CD4-positive, CD25-positive, alpha-beta regulatory T cell (primary cell): ENCODE data around the gene GAA. TPM values are rescaled to one million over a fixed set of nuclear protein-coding genes. Genes with fewer than 3 reads are reported as not detected.
"Not testable (repeated sequence)": the region's sequence is repeated elsewhere in the genome, so short reads cannot be mapped to it uniquely, and the experiment has no call there.

Experiments
- ATAC-seq, 2 donors: fragments of 150-1000 bp; cut with Tn5 transposase; one replicate each; pipeline ENCODE4 v1.10.0; 2021; ENCODE audit warnings: low read depth in 2 of 2, moderate number of reproducible peaks in 2 of 2, moderate library complexity in 1 of 2
- DNase-seq, 3 donors: peaks; one replicate each; pipeline versions ENCODE4 v3.0.0 to v3.0.0-alpha.2; 2012 to 2022; ENCODE audit warnings: mixed read lengths in 1 of 3
- H3K27ac ChIP-seq: one replicate; pipeline ENCODE4 v1.7.0; 2013; ENCODE audit warnings: mild to moderate bottlenecking, low read length; ENCODE audit not compliant: insufficient read depth, poor library complexity, severe bottlenecking
- H3K27me3 ChIP-seq: one replicate; pipeline ENCODE4 v1.7.0; 2013; ENCODE audit warnings: low read length; ENCODE audit not compliant: control insufficient read depth, insufficient read depth
- H3K36me3 ChIP-seq: one replicate; pipeline ENCODE4 v1.7.0; 2013; ENCODE audit warnings: mild to moderate bottlenecking, low read length, moderate library complexity; ENCODE audit not compliant: control insufficient read depth, insufficient read depth
- H3K4me1 ChIP-seq: 2 replicates; pipeline ENCODE4 v1.7.0; 2013; ENCODE audit warnings: mild to moderate bottlenecking, low read length; ENCODE audit not compliant: insufficient read depth, control insufficient read depth, poor library complexity, severe bottlenecking
- H3K4me3 ChIP-seq: one replicate; pipeline ENCODE4 v1.7.0; 2013; ENCODE audit warnings: low read depth, mild to moderate bottlenecking, low read length, moderate library complexity
- H3K9me3 ChIP-seq, 2 experiments: 1 replicate in 1 of 2; 2 replicates in 1 of 2; pipeline ENCODE4 v1.7.0; 2013; ENCODE audit warnings: low read length in 2 of 2, mild to moderate bottlenecking in 1 of 2, moderate library complexity in 1 of 2; ENCODE audit not compliant: control insufficient read depth in 2 of 2
- H3K27ac Mint-ChIP-seq, 3 donors: one replicate each; pipeline ENCODE4 v1.8.0; 2020 to 2022; ENCODE audit warnings: mild to moderate bottlenecking in 3 of 3, mixed read lengths in 3 of 3, moderate library complexity in 2 of 3
- H3K27me3 Mint-ChIP-seq: one replicate; pipeline ENCODE4 v1.8.0; 2022; ENCODE audit warnings: mild to moderate bottlenecking, mixed read lengths
- H3K36me3 Mint-ChIP-seq: one replicate; pipeline ENCODE4 v1.8.0; 2020; ENCODE audit warnings: mixed read lengths
- H3K4me1 Mint-ChIP-seq, 4 donors: one replicate each; pipeline ENCODE4 v1.8.0; 2020 to 2022; ENCODE audit warnings: mixed read lengths in 4 of 4, mild to moderate bottlenecking in 1 of 4
- H3K4me3 Mint-ChIP-seq, 4 donors: one replicate each; pipeline ENCODE4 v1.8.0; 2020 to 2022; ENCODE audit warnings: mild to moderate bottlenecking in 4 of 4, mixed read lengths in 4 of 4, moderate library complexity in 3 of 4
- H3K9me3 Mint-ChIP-seq, 7 donors: one replicate each; pipeline ENCODE4 v1.8.0; 2020 to 2022; ENCODE audit warnings: mixed read lengths in 7 of 7, mild to moderate bottlenecking in 3 of 7, moderate library complexity in 2 of 7
- polyA plus RNA-seq, 4 donors: library from polyadenylated mRNA; unstranded; fragments of 300-500 nt; fragmentation: Illumina TruSeq; gene quantifications; one replicate each; pipeline ENCODE4 v1.2.3, GENCODE V29; 2021
- total RNA-seq: library from RNA; stranded (reverse); gene quantifications from one replicate; pipeline ENCODE4 v1.2.3, GENCODE V29; 2022

The GAA gene
- total and polyA plus RNA-seq, 5 donors from 2014 or later = 9.8 to 22.0 (median 11.6) TPM

GRCh38 chr17:80147035-80147822 is 45.8 kb downstream of the GAA start, which contains the start of gene EIF4A3:
EIF4A3 (minus strand) TSS chr17:80147128; CDS start chr17:80146961, 167 bp downstream.
- Histone ChIP-seq H3K4me1 (peaks cover 38% of the 10 kb centered on the region), H3K4me3 (peak within 1 kb of the TSS; percentile 87), H3K36me3 (peaks cover 22% of the 10 kb centered on the region), H3K9me3 (no peaks in the 10 kb centered on the region), H3K27ac (peak within 1 kb of the TSS; percentile 91), H3K27me3 (no peaks in the 10 kb centered on the region)
- peaks cover 5% of the 10 kb centered on the region for H3K36me3 Mint-ChIP-seq
- ATAC-seq (peak; percentile 95), DNase-seq (peak; percentile 97 to 99 (median 97))
- no peaks in the 10 kb centered on the region for H3K27me3 Mint-ChIP-seq
- peak within 1 kb of the TSS; percentile 99 to 100 (median 100) for H3K27ac Mint-ChIP-seq
- peaks cover 13 to 57% (median 25%) of the 10 kb centered on the region in 4 donors for H3K4me1 Mint-ChIP-seq
- H3K9me3 Mint-ChIP-seq = peaks cover 0 to 4% (median 0%) of the 10 kb centered on the region in 7 donors
- H3K4me3 Mint-ChIP-seq = peak within 1 kb of the TSS; percentile 98 to 99 (median 98)

DNA sequence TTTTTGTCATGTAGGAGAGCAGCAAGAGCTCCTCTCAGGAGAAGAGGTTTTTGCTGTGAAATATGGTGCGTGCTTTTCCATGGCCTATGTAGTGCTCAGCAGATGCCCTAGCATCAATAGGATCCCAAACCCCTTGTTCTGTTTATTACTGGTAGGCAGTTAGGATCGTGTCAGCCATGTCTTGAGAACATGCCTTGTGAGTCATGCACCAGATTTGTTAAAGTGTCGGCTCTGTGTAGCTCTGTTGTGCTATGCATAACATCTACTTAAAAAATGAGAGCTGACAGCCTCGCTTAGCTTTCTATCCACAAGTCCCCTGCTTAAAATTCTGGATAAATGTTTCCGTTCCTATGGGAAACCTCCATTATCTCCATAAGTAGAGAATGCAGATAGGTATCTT is 50.0 kb downstream of the GAA start:
- Histone ChIP-seq H3K9me3 (peaks cover 4 to 10% of the 10 kb centered on the region in 2 experiments), H3K4me1 (peaks cover 17% of the 10 kb centered on the region), H3K27ac (no peak overlapping the region), H3K36me3 (no peaks in the 10 kb centered on the region), H3K4me3 (no peak overlapping the region), H3K27me3 (no peaks in the 10 kb centered on the region)
- DNase-seq (no peak), ATAC-seq (no peak)
- Mint-ChIP-seq H3K4me1 (peaks cover 0 to 39% (median 9%) of the 10 kb centered on the region in 4 donors), H3K27ac (no peak overlapping the region), H3K27me3 (no peaks in the 10 kb centered on the region), H3K36me3 (peaks cover 3% of the 10 kb centered on the region), H3K4me3 (peak overlapping the region in 2 of 4 donors; percentile 59 to 87), H3K9me3 (peaks cover 0 to 9% (median 0%) of the 10 kb centered on the region in 7 donors)

- H3K9me3 Mint-ChIP-seq = peaks cover 0 to 9% (median 0%) of the 10 kb centered on the region in 7 donors
- Histone ChIP-seq H3K4me1 (peaks cover 17% of the 10 kb centered on the region), H3K4me3 (no peak overlapping the region), H3K9me3 (peaks cover 5 to 10% of the 10 kb centered on the region in 2 experiments), H3K27me3 (no peaks in the 10 kb centered on the region), H3K36me3 (no peaks in the 10 kb centered on the region), H3K27ac (no peak overlapping the region)
- H3K36me3 Mint-ChIP-seq = peaks cover under 1% of the 10 kb centered on the region
- peak overlapping the region in 1 of 3 donors; percentile 43 for H3K27ac Mint-ChIP-seq
- H3K27me3 Mint-ChIP-seq = no peaks in the 10 kb centered on the region
- H3K4me1 Mint-ChIP-seq = peaks cover 0 to 34% (median 7%) of the 10 kb centered on the region in 4 donors
- no peak for ATAC-seq
- peak in 1 of 3 donors; percentile 43 for DNase-seq
- H3K4me3 Mint-ChIP-seq = peak overlapping the region in 3 of 4 donors; percentile 9 to 87 (median 34)
Measured at GRCh38 chr17:80152081-80152702, 50.8 kb downstream of the GAA start.

- ATAC-seq = no peak
- peaks cover 0 to 9% (median 0%) of the 10 kb centered on the region in 7 donors for H3K9me3 Mint-ChIP-seq
- H3K4me3 Mint-ChIP-seq = peak overlapping the region in 1 of 4 donors; percentile 9
- peaks cover 5 to 10% of the 10 kb centered on the region in 2 experiments for H3K9me3 ChIP-seq
- H3K36me3 Mint-ChIP-seq = no peaks in the 10 kb centered on the region
- DNase-seq = no peak
- H3K27ac Mint-ChIP-seq = no peak overlapping the region
- H3K36me3 ChIP-seq = no peaks in the 10 kb centered on the region
- peaks cover 0 to 30% (median 4%) of the 10 kb centered on the region in 4 donors for H3K4me1 Mint-ChIP-seq
- no peaks in the 10 kb centered on the region for H3K27me3 ChIP-seq
- peaks cover 14% of the 10 kb centered on the region for H3K4me1 ChIP-seq
- peaks cover 4% of the 10 kb centered on the region for H3K27me3 Mint-ChIP-seq
- no peak overlapping the region for H3K27ac ChIP-seq
- no peak overlapping the region for H3K4me3 ChIP-seq
Measured at GRCh38 chr17:80153004-80153403, 51.6 kb downstream of the GAA start.

DNA sequence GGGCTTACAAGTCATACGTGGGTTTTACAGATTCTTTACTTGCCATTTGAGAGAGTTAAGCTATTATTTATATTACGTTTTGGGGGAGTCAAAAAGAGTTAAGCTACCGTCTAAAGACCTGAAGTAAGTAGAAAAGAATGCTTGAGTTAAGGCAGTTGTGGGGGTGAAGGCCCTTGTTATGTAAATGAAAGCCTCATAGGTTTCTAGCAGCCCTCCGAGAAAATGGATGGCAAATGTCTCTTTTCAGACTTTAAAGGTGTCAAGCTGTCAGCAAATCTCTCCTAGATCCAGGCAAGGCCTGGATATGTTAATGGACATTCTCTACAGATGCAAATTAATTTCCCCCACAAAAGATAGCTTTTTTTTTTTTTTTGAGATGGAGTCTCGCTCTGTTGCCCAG is 52.8 kb downstream of the GAA start:
- peaks cover 0 to 9% (median 0%) of the 10 kb centered on the region in 7 donors for H3K9me3 Mint-ChIP-seq
- ATAC-seq (no peak), DNase-seq (no peak)
- no peak overlapping the region for H3K4me3 ChIP-seq
- H3K27ac Mint-ChIP-seq = no peak overlapping the region
- no peaks in the 10 kb centered on the region for H3K27me3 ChIP-seq
- peaks cover 8% of the 10 kb centered on the region for H3K4me1 ChIP-seq
- no peaks in the 10 kb centered on the region for H3K36me3 ChIP-seq
- H3K36me3 Mint-ChIP-seq = no peaks in the 10 kb centered on the region
- peaks cover 4% of the 10 kb centered on the region for H3K27me3 Mint-ChIP-seq
- H3K4me3 Mint-ChIP-seq = no peak overlapping the region
- peaks cover 0 to 19% (median 3%) of the 10 kb centered on the region in 4 donors for H3K4me1 Mint-ChIP-seq
- H3K9me3 ChIP-seq = peaks cover 5 to 10% of the 10 kb centered on the region in 2 experiments
- no peak overlapping the region for H3K27ac ChIP-seq

DNA sequence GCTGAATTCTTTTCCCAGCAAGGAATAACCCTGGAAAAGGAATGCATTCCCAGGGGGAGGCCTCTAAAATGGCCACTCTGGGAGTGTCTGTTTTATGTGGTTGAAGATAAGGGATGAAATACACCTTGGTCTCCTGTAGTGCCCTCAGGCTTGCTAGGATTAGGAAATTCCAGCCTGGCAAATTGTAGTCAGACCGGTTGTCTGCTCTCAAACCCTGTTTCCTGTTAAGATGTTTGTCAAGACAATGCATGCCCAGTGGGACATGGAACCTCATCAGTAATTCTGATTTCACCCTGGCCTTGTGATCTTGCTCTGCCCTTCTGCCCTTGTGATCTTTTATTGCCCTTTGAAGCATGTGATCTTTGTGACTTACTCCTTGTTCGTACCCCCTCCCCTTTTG is 54.2 kb downstream of the GAA start:
- H3K9me3 ChIP-seq, H3K27me3 ChIP-seq, H3K36me3 Mint-ChIP-seq, H3K4me3 Mint-ChIP-seq, H3K27ac ChIP-seq, DNase-seq, ATAC-seq, H3K9me3 Mint-ChIP-seq, H3K27ac Mint-ChIP-seq, H3K4me3 ChIP-seq, H3K4me1 ChIP-seq, H3K36me3 ChIP-seq: not testable (repeated sequence)
- H3K27me3 Mint-ChIP-seq = peaks cover 18% of the 10 kb centered on the region
- H3K4me1 Mint-ChIP-seq = peaks cover 0 to 17% (median 3%) of the 10 kb centered on the region in 4 donors

- no peak for DNase-seq
- Mint-ChIP-seq H3K4me1 (no peaks in the 10 kb centered on the region), H3K36me3 (no peaks in the 10 kb centered on the region), H3K4me3 (no peak overlapping the region), H3K27ac (no peak overlapping the region), H3K27me3 (peaks cover 28% of the 10 kb centered on the region), H3K9me3 (peaks cover 0 to 5% (median 0%) of the 10 kb centered on the region in 7 donors)
- ATAC-seq = no peak
- Histone ChIP-seq H3K36me3 (no peaks in the 10 kb centered on the region), H3K4me1 (no peaks in the 10 kb centered on the region), H3K9me3 (peaks cover 5 to 10% of the 10 kb centered on the region in 2 experiments), H3K27me3 (no peaks in the 10 kb centered on the region), H3K4me3 (no peak overlapping the region), H3K27ac (no peak overlapping the region)
Measured at GRCh38 chr17:80158846-80159245, 57.5 kb downstream of the GAA start.
